ENCODE data around the gene HOXA2.

Gene HOXA2

GRCh38 chr7:27111042-27111750, 8.7 kb upstream of the HOXA2 start:
- DNase-seq: no peak

GRCh38 chr7:27110186-27111031, 7.9 kb upstream of the HOXA2 start:
- DNase-seq: no peak

GRCh38 chr7:27109466-27110185, 7.1 kb upstream of the HOXA2 start:
- no peak for DNase-seq

GRCh38 chr7:27108390-27109127, 6.1 kb upstream of the HOXA2 start:
- no peak for DNase-seq

- no peak for DNase-seq
Measured at GRCh38 chr7:27107391-27108381, 5.2 kb upstream of the HOXA2 start.

GRCh38 chr7:27106901-27107240, 4.4 kb upstream of the HOXA2 start:
- no peak for DNase-seq

GRCh38 chr7:27106181-27106900, 3.9 kb upstream of the HOXA2 start:
- DNase-seq: no peak

GRCh38 chr7:27105301-27106031, 3.0 kb upstream of the HOXA2 start:
- no peak for DNase-seq

- DNase-seq: no peak
Measured at GRCh38 chr7:27104341-27105058, 2.0 kb upstream of the HOXA2 start.

GRCh38 chr7:27103489-27104226, 1.2 kb upstream of the HOXA2 start:
- no peak for DNase-seq

GRCh38 chr7:27101957-27102580, 414 bp downstream of the HOXA2 start:
- no peak for DNase-seq

- no peak for DNase-seq
Measured at GRCh38 chr7:27101171-27101956, 1.1 kb downstream of the HOXA2 start.

- no peak for DNase-seq
Measured at GRCh38 chr7:27100694-27101170, 1.8 kb downstream of the HOXA2 start.

- DNase-seq: no peak
Measured at GRCh38 chr7:27099453-27100370, 2.8 kb downstream of the HOXA2 start.

GRCh38 chr7:27098578-27099451, 3.7 kb downstream of the HOXA2 start:
- DNase-seq: no peak

Measured in activated gamma-delta T cell (primary cell).